Right ventricle myocardium inferior (tissue), 1 donor: ENCODE results near the gene ZC3H13. TPM values are rescaled to one million over a fixed set of nuclear protein-coding genes. Genes with fewer than 3 reads are reported as not detected.
"Not testable (repeated sequence)": the region's sequence is repeated elsewhere in the genome, so short reads cannot be mapped to it uniquely, and the experiment has no call there.

Source experiments
- ATAC-seq: fragments of 200-7000 bp; cut with Tn5 transposase; one replicate; pipeline ENCODE4 v1.9.1; 2020; ENCODE audit warnings: mild to moderate bottlenecking, moderate library complexity
- DNase-seq: peaks from one replicate; pipeline ENCODE4 v3.0.0; 2021; ENCODE audit errors: missing footprints
- intact Hi-C: fragments of 100-400 bp; cut with DNase I; formaldehyde crosslinking; loops from one replicate; pipeline ENCODE4 v1.11.0; 2022
- total RNA-seq: library from RNA; stranded (reverse); fragmentation: NEBNext Ultra II Directional; extraction: Animal tissue kit (Norgen Biotek cat#: 25700); gene quantifications from one replicate; pipeline ENCODE4 v1.2.1, GENCODE V29; 2021
- donor health status: DM: no; HTN: yes; CAD: no; lungs with severe emphysema.

Gene ZC3H13
- total RNA-seq, 1 donor from 2014 or later: 40.3 TPM

GRCh38 chr13:46022481-46022880, 30.1 kb downstream of the ZC3H13 start:
- ATAC-seq: no peak
- intact Hi-C loops: no loop called here
- DNase-seq: no peak

DNA sequence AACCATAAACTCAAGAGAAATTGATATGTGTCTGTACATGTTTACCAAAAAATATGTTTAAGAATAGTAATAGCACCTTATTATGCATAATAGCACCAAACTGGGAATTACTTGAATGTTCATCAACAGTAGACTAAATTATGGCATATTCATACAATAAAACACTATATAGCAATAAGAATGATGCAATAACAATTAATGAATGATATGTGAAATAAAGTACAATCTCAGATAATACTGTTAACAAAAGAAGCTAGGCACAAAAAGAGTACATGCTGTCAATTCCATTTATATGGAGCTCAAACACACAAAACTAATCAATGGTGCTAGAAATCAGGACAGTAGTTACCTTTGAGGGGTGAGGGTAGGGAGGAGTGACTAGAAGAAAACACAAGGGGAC, 36.3 kb downstream of the ZC3H13 start:
- ATAC-seq (no peak), DNase-seq (no peak)
- intact Hi-C loops: no loop called here

DNA sequence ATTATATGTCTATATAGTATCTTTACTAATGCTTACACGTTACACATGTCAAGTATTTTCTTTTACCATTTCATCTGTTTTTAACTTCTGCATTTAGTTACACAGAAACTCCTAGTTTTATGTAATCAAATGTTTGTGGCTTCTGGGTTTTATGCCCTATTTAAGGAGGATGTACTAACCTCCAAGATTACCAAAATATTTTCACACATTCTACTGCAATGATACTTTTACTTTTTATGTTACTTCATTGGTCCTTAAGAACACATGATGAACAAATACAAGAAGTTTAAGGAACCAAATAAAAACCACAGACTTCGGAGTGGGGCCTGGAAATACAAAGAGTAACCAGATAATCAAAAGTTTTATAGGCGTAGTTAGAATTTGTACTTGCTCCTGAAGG, 37.2 kb downstream of the ZC3H13 start:
- DNase-seq (no peak), ATAC-seq (no peak)
- intact Hi-C loops: no loop called here

DNA sequence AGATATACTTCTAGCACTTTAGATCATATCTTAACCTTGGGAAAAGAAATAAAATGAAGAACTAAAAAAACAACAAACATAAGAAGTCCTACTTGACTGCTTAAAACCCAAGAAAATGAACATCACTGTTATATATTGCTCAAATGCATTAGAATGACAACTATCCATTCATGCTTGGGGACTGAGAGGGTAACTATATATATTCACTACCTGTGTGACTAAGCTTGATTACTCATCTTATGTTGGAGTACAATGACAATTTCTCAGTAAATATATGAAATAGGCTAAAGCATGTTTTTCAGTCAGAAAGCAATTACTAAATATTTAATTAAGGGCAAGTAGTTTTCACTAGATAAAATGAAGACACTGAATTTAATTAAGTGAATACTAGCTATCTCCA, 40.1 kb downstream of the ZC3H13 start:
- DNase-seq (no peak), ATAC-seq (no peak)
- intact Hi-C loops: no loop called here

- ATAC-seq (no peak), DNase-seq (no peak)
- intact Hi-C loops: no loop called here
Measured at GRCh38 chr13:46010148-46010547, 42.4 kb downstream of the ZC3H13 start.

GRCh38 chr13:46008631-46009030, 43.9 kb downstream of the ZC3H13 start:
- ATAC-seq (no peak), DNase-seq (no peak)
- intact Hi-C loops: no loop called here

DNA sequence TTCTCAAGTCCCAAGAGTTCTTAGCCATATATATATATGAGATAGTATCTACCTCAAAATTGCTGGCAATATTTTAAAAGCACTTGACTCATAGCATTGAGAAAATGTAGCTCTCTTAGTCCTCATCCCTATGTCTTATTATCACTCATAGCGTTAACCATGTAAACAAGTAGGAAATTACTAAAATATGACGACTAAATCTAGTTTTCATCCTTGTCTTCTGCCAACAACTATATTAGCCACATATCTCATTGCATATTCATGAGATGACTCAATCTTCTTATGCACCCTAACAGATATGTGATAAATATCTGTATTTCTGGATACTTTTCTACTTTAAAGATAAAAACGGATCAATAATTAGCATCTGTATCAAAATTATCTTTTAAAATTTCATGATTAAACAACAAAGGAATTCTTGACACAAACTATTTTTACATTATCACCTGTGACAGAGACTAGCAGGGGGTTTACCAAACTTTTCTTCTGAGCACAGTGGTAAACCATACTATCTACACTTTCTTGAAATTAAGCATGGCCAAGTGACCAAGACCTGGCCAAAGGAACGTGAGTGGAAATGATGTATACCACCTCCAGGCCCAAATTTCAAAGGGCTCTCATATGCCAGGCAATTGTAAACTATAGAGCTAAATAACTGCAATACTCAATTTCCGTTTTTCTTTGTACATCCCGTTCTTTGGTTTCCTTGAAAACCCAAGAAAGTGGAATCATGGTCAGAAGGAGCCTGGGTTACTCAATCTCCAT, 45.7 kb downstream of the ZC3H13 start:
- intact Hi-C loops: no loop called here
- ATAC-seq (no peak), DNase-seq (no peak)

DNA sequence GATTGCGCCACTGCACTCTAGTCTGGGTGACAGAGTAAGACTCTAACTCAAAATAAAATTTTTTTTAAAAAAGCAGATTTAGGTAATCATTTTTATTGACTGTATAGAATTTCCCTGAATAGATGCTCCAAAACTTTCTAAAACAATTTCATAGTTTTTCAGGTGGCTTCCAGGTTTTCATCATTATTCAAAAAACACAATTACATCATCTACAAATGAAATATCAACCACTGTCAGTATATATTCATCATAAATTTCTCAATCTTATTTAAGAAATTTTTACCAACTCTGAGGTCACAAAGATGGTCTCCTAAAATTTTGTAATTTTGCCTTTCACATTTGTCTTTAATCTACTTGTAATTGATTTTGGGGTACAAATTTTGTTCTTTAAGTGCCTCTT, 48.1 kb downstream of the ZC3H13 start:
- ATAC-seq (no peak), DNase-seq (no peak)
- intact Hi-C loops: no loop called here

- ATAC-seq: no peak
- no peak for DNase-seq
- intact Hi-C loops: loop anchor here (10.0 kb wide), 1 partner anchor 192 kb away; no protein-coding TSS in a partner anchor
Measured at GRCh38 chr13:45996631-45997030, 55.9 kb downstream of the ZC3H13 start.

GRCh38 chr13:45995245-45995644, 57.3 kb downstream of the ZC3H13 start:
- DNase-seq (no peak), ATAC-seq (no peak)
- intact Hi-C loops: loop anchor here (10.0 kb wide), 1 partner anchor 190 kb away; no protein-coding TSS in a partner anchor

DNA sequence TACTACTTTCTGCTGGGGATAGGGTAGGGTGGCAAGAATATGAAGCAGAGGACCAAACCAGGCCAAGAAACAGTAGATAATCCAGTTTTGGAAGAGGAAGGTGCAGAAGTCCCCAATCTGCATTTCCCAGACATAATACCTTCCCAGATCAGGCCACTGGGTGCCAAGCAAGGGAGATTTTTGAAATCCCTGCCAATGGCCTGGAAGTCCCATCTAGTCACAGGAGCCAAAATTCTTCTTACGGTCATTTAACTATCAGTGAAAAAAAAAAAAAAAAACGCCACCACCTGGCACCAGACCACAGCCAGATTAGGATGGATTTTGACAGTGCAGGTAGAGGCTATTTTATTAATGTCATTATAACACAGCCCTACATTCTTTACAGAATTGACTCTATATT, 57.8 kb downstream of the ZC3H13 start:
- ATAC-seq (no peak), DNase-seq (no peak)
- intact Hi-C loops: loop anchor here (10.0 kb wide), 1 partner anchor 190 kb away; no protein-coding TSS in a partner anchor

GRCh38 chr13:45989607-45990006, 62.9 kb downstream of the ZC3H13 start:
- no peak for DNase-seq
- intact Hi-C loops: loop anchor here (10.0 kb wide), 1 partner anchor 185 kb away; no protein-coding TSS in a partner anchor
- ATAC-seq: peak; percentile 63

- DNase-seq, ATAC-seq, intact Hi-C loops: not testable (repeated sequence)
Measured at GRCh38 chr13:45981127-45981526, 71.4 kb downstream of the ZC3H13 start.

DNA sequence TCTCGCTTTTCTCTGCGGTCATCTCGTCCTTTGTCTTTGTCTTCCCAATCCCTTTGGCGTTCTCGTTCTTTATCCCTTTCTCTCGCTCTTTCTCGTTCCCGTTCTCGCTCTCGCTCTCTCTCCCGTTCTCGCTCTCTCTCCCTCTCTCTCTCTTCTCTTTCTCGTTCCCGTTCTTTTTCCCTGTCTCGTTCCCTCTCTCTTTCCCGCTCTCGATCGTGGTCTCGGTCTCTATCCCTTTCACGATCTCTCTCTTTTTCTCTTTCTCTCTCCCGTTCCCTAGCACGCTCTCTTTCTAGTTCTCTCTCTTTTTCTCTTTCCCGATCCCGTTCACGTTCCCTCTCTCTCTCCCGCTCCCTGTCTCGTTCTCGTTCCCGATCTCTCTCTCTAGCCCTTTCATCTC, 77.2 kb downstream of the ZC3H13 start:
- no peak for ATAC-seq
- no peak for DNase-seq
- intact Hi-C loops: no loop called here

DNA sequence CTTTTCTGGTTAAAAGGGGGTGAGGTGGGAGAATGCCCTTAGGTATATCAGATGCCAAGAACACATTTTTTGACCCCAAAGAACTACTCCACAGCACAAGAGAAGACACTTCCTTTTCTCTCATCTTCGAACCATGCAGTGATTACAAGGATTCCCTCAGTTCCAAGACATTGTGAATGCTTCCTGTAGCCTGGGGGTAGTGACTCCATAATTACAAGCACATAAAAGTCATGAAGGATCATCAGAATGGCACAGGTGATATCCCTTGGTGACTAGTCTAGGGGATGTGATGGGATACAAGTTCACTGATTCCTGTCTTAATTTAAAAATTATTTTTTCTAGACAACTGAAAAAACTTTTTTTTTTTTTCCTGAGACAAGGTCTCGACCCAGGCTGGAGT, 78.0 kb downstream of the ZC3H13 start:
- intact Hi-C loops: no loop called here
- ATAC-seq (no peak), DNase-seq (no peak)

- ATAC-seq (no peak), DNase-seq (no peak)
- intact Hi-C loops: no loop called here
Measured at GRCh38 chr13:45967589-45967988, 85.0 kb downstream of the ZC3H13 start.

- intact Hi-C loops: no loop called here
- no peak for DNase-seq
- no peak for ATAC-seq
Measured at GRCh38 chr13:45966715-45967114, 85.8 kb downstream of the ZC3H13 start.

DNA sequence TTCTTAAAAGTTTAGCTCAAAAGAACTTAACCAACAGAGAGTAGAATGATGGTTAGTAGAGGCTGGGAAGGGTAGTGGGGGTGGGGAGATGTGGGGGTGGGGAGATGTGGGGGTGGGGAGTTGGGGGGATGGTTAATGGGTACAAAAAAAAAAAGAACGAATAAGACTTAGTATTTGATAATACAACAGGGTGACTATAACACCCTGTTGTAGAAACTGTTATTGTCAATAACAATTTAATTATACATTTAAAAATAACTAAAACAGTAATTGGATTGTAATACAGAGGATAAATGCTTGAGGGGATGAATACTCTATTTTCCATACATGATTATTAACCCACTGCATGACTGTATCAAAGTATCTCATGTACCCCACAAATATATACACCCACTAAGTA, 91.1 kb downstream of the ZC3H13 start:
- no peak for DNase-seq
- intact Hi-C loops: no loop called here
- no peak for ATAC-seq

DNA sequence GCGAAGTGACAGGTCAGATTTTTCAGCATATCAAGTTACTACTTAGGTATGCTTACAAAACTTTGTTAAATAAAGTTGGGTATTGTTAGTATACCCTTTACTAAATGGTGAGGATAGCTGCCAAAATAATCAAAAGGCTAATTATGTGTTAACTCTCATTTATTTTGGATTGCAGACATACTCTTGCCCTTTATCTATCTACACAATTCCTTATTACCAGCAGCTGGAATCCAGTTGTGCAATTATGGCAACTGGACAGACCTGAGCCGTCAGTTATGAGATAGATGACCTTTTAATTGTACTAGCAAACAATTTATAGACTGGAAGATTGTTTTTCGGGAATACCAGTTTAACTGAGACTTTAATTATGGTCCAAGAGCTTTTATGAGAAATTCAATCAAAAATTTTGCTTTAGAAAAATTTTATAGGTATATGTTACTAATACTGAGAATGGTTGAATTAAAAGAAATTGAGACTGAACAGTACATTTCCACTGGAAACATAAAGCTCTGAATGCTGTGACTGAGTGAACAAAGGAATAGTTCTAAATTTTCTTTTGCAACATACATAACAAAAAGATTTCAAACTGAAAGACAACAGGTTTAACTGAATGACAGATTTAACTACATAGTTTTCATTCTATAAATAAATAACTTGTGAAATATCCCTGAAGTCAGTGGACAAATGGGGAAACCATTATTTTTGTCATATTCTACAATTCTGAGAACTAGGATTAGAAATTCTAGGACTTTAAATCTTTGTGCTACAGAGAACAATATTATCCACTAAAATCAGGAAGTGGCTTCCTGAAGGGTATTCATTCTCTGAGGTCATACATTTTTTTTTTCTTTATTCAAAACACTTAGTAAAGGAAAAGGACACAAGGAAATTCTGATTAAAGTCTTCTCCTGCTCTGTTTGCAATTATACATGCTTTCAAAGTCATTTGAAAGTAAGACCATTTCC, 97.4 kb downstream of the ZC3H13 start:
- DNase-seq (no peak), ATAC-seq (no peak)
- intact Hi-C loops: loop anchor here (10.0 kb wide), 1 partner anchor 150 kb away; no protein-coding TSS in a partner anchor

DNA sequence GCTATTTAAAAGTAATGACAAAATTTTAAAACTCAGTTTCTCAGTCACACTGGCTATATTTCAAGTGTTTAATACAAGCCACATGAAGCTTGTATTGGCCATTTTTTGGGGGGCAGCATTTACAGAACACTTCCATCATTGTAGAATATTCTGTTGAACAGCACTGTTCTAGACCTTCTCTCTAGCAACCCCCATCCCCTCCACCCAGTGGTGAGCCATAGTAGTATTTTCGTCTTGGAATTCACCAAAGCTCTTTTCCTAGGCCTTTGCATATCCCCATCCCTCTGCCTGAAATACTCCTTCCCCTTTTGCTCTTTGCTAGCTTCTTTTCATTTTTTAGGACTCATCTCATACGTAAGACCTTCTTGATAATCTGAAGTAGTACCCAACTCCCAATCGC, 99.5 kb downstream of the ZC3H13 start:
- ATAC-seq: no peak
- DNase-seq: no peak
- intact Hi-C loops: loop anchor here (10.0 kb wide), 1 partner anchor 148 kb away; no protein-coding TSS in a partner anchor
